Stimulated activated CD8-positive, alpha-beta memory T cell treated with anti-CD3 and anti-CD28 coated beads, Interleukin-7, amount 100 ng/mL, for 4 hours (primary cell): ENCODE data around the gene TMEM59.
"Not testable (repeated sequence)": the region's sequence is repeated elsewhere in the genome, so short reads cannot be mapped to it uniquely, and the experiment has no call there.

ENCODE experiments used
- DNase-seq, 2 donors: peaks; one replicate each; pipeline ENCODE4 v3.0.0-alpha.2; 2020; ENCODE audit warnings: low read depth in 2 of 2

TMEM59 gene

GRCh38 chr1:54013393-54014008 lies 39.5 kb downstream of the TMEM59 start:
- DNase-seq: no peak

- DNase-seq: no peak
Observed at GRCh38 chr1:54012863-54013262, 40.1 kb downstream of the TMEM59 start.

- no peak for DNase-seq
Observed at GRCh38 chr1:54012008-54012325, 41.0 kb downstream of the TMEM59 start.

GRCh38 chr1:54011316-54012007 lies 41.5 kb downstream of the TMEM59 start:
- DNase-seq: no peak

GRCh38 chr1:54010415-54011117 lies 42.4 kb downstream of the TMEM59 start:
- DNase-seq: no peak

GRCh38 chr1:54009406-54009805 lies 43.6 kb downstream of the TMEM59 start:
- DNase-seq: no peak

- no peak for DNase-seq
Observed at GRCh38 chr1:54008876-54009275, 44.1 kb downstream of the TMEM59 start.

- DNase-seq: no peak
Observed at GRCh38 chr1:54007613-54008012, 45.4 kb downstream of the TMEM59 start.

- DNase-seq: no peak
Observed at GRCh38 chr1:54006508-54006907, 46.5 kb downstream of the TMEM59 start.

GRCh38 chr1:54004481-54005049 lies 48.4 kb downstream of the TMEM59 start:
- DNase-seq: no peak

GRCh38 chr1:54003750-54004480 lies 49.1 kb downstream of the TMEM59 start:
- not testable (repeated sequence) for DNase-seq

- no peak for DNase-seq
Observed at GRCh38 chr1:54003249-54003646, 49.8 kb downstream of the TMEM59 start.

- DNase-seq: no peak
Observed at GRCh38 chr1:54002544-54003248, 50.3 kb downstream of the TMEM59 start.

GRCh38 chr1:54001591-54001990 lies 51.4 kb downstream of the TMEM59 start:
- DNase-seq: no peak

GRCh38 chr1:53999920-54000319 lies 53.1 kb downstream of the TMEM59 start:
- no peak for DNase-seq

GRCh38 chr1:53998223-53998622 lies 54.8 kb downstream of the TMEM59 start:
- DNase-seq: no peak

GRCh38 chr1:53995683-53996082 lies 57.3 kb downstream of the TMEM59 start:
- no peak for DNase-seq

- not testable (repeated sequence) for DNase-seq
Observed at GRCh38 chr1:53994516-53994915, 58.5 kb downstream of the TMEM59 start.

- no peak for DNase-seq
Observed at GRCh38 chr1:53992085-53992874, 60.7 kb downstream of the TMEM59 start.

GRCh38 chr1:53987880-53988279 lies 65.1 kb downstream of the TMEM59 start:
- no peak for DNase-seq

GRCh38 chr1:53986458-53986857 lies 66.5 kb downstream of the TMEM59 start:
- DNase-seq: no peak
